Measurements from ENCODE around the gene POLR1D.

DNA sequence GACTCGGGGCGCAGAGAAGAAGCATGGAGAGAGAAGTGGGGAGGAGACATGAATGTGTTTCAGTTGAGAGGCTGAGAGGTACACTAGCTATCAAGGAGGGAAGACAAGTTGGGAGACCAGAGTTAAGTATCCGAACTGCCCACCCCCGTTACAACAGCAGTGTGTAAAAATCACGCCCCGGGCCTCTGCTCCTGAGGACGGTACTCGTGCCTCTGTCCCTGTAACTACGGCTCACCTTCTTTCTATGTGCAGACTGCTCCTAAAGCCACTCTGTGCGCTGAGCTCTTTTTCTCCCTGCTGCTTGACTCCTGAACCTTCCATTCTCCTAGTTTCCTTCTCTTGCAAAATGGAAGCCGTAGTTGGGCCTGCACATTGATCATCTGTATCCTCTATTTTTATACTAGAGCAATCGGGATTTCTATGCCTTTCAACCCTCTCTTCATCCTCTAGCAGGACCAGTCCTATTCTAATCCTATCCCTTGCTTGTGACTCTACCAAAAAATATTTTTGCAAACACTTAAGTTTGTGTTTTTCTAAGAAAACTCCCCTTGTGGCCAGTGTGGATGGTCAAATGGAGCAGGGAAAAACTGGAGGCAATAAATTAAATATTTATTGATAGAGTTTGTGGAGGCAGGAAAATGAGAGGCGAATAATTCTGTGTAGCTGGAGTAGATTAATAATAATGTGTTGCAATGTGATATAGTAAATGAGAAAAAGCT lies 569 bp downstream of the POLR1D start:
- TF ChIP-seq, protein P1, sequence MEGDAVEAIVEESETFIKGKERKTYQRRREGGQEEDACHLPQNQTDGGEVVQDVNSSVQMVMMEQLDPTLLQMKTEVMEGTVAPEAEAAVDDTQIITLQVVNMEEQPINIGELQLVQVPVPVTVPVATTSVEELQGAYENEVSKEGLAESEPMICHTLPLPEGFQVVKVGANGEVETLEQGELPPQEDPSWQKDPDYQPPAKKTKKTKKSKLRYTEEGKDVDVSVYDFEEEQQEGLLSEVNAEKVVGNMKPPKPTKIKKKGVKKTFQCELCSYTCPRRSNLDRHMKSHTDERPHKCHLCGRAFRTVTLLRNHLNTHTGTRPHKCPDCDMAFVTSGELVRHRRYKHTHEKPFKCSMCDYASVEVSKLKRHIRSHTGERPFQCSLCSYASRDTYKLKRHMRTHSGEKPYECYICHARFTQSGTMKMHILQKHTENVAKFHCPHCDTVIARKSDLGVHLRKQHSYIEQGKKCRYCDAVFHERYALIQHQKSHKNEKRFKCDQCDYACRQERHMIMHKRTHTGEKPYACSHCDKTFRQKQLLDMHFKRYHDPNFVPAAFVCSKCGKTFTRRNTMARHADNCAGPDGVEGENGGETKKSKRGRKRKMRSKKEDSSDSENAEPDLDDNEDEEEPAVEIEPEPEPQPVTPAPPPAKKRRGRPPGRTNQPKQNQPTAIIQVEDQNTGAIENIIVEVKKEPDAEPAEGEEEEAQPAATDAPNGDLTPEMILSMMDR (IDR thresholded peaks at IDR 0.05) = no peak
- no peak for TF ChIP-seq ZFX (IDR thresholded peaks at IDR 0.05; ENCODE audit: borderline replicate concordance)
